Measurements from ENCODE around the gene RNF121. TPM values are rescaled to one million over a fixed set of nuclear protein-coding genes. Genes with fewer than 3 reads are reported as not detected.
A peak's percentile ranks its signal among the peaks of the same experiment; 100 is the strongest.

Gene RNF121
- total and polyA plus RNA-seq, 2 of the 4 experiments (the other 2 are of a cell fraction) = 43.4 to 88.7 TPM

DNA sequence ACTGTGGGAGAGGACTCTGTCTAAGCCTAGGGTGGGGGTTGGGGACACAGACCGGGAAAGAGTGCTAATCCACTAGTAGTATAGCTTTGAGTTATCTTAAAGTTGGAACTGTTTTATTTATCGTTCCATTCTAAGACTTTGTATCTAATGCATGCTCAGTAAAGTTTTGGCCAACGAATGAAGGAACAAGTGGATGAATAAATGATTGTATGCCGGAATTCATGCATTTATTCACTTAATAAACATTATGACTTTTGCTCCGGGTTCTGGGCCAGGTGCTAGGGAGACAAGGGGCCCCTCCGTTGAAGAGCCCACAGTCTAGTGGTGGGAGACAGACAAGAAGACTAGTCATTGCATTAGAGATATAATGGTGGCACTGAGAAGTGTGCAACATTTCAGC lies 645 bp downstream of the RNF121 start:
- H4K8ac ChIP-seq (ENCODE audit: low read depth in 2 of 2, low read length in 2 of 2) = peak overlapping the region; percentile 83 to 94; a peak in 3 of 4 replicates
- H2BK5ac ChIP-seq (ENCODE audit: low read depth, low read length, poor library complexity, severe bottlenecking) = peak overlapping the region; percentile 75
- H3K36me3 ChIP-seq (ENCODE audit: control insufficient read depth, insufficient read depth, low read length) = no peaks in the 10 kb centered on the region
- peak overlapping the region; percentile 92 for H3K4ac ChIP-seq (ENCODE audit: low read depth, low read length)
- H2AK9ac ChIP-seq (replicated peaks; ENCODE audit: low read depth, low read length, poor library complexity) = peak overlapping the region; percentile 97
- in situ Hi-C loops (cut with MboI; ENCODE audit: low sequenced_read_pairs) (loop anchor here (10.0 kb wide), 1 partner anchor 55 kb away; no protein-coding TSS in a partner anchor), dilution Hi-C loops (cut with HindIII; ENCODE audit: low sequenced_read_pairs, unreplicated experiment) (no loop called here), intact Hi-C loops (cut with micrococcal nuclease) (loop anchor here (1.0 kb wide), 1 partner anchor 17 kb away; no protein-coding TSS in a partner anchor)
- ChIA-PET POLR2A (ENCODE audit: unreplicated experiment) (interaction anchor here (0.6 kb wide), 1 partner anchor 904 kb away, joined by 3 read pairs; no protein-coding TSS in a partner anchor), CTCF (no interaction called here)
- BruUV-seq (replicated peaks) = no TSS peak
- H3K27ac ChIP-seq (ENCODE audit: insufficient read depth, low read length) = peak overlapping the region; percentile 78
- H3K23ac ChIP-seq (ENCODE audit: low read depth, low read length) = peak overlapping the region; percentile 80
- peak overlapping the region; percentile 86; the same call in 1 of the 2 replicates for H2AK5ac ChIP-seq (ENCODE audit: low read depth, low read length)
- H3K4me1 ChIP-seq (ENCODE audit: control insufficient read depth, insufficient read depth, low read length) = peaks cover 4% of the 10 kb centered on the region
- H3K56ac ChIP-seq (ENCODE audit: extremely low read depth, insufficient read depth, low read length) = peak overlapping the region; percentile 63; the same call in 1 of the 2 replicates
- H3K9me3 ChIP-seq (ENCODE audit: control insufficient read depth, insufficient read depth, low read length) = no peaks in the 10 kb centered on the region
- H3K18ac ChIP-seq (ENCODE audit: low read depth, low read length) = no peak overlapping the region
- peak overlapping the region; percentile 88 for H3K4me2 ChIP-seq (ENCODE audit: low read depth, low read length)
- no peak for ATAC-seq (ENCODE audit: low read depth)
- H3K9me1 ChIP-seq (ENCODE audit: insufficient read depth, low read length) = peaks cover 12% of the 10 kb centered on the region
- peak overlapping the region; percentile 55; the same call in 1 of the 2 replicates for H4K5ac ChIP-seq (ENCODE audit: low read depth, low read length)
- H3K14ac ChIP-seq (replicated peaks; ENCODE audit: low read depth, low read length) = peak overlapping the region; percentile 93
- peak overlapping the region; percentile 98 for H2AFZ ChIP-seq (replicated peaks; ENCODE audit: low read length, poor library complexity)
- peak overlapping the region; percentile 79 for H3K4me3 ChIP-seq (ENCODE audit: insufficient read depth, low read depth, low read length)
- no peak overlapping the region for H2BK20ac ChIP-seq (ENCODE audit: low read depth, low read length)
- H2BK15ac ChIP-seq (ENCODE audit: low read depth, low read length) = no peak overlapping the region
- no peak for DNase-seq
- WGBS, 2 experiments (ENCODE audit: extremely low coverage in 2 of 2, insufficient read length in 1 of 2) = no CpG with 5 or more reads among the region's 6 CpGs
- 0 out of 2 replicates have a peak overlapping the region, but pooled peaks have one; percentile 45 for H2BK120ac ChIP-seq (ENCODE audit: low read depth, low read length)
- TF ChIP-seq MAFK (IDR thresholded peaks at IDR 0.05; ENCODE audit: low read depth, low read length) (no peak), MXI1 (IDR thresholded peaks at IDR 0.05; ENCODE audit: borderline replicate concordance, low read depth, low read length) (no peak), RCOR1 (IDR thresholded peaks at IDR 0.05; ENCODE audit: insufficient replicate concordance, low read length) (no peak), RAD21 (IDR thresholded peaks at IDR 0.05; ENCODE audit: low read length) (no peak), CHD1 (IDR thresholded peaks at IDR 0.05; ENCODE audit: low read depth, low read length) (no peak), RFX5 (IDR thresholded peaks at IDR 0.05; ENCODE audit: low read depth, low read length) (no peak), MAZ (IDR thresholded peaks at IDR 0.05; ENCODE audit: borderline replicate concordance, low read depth, low read length) (no peak), CTCF (conservative IDR thresholded peaks at IDR 0.05; ENCODE audit: low read depth, low read length) (no peak), POLR2A (IDR thresholded peaks at IDR 0.05; ENCODE audit: low read depth, low read length) (no peak), CEBPB (IDR thresholded peaks at IDR 0.05; ENCODE audit: low read depth, low read length) (no peak), FOS (IDR thresholded peaks at IDR 0.05; ENCODE audit: low read depth, low read length) (no peak), NFE2L2 (IDR thresholded peaks at IDR 0.05; ENCODE audit: low read depth, low read length) (no peak), BHLHE40 (IDR thresholded peaks at IDR 0.05; ENCODE audit: low read depth, low read length) (no peak)
- TF ChIP-seq, protein P1, sequence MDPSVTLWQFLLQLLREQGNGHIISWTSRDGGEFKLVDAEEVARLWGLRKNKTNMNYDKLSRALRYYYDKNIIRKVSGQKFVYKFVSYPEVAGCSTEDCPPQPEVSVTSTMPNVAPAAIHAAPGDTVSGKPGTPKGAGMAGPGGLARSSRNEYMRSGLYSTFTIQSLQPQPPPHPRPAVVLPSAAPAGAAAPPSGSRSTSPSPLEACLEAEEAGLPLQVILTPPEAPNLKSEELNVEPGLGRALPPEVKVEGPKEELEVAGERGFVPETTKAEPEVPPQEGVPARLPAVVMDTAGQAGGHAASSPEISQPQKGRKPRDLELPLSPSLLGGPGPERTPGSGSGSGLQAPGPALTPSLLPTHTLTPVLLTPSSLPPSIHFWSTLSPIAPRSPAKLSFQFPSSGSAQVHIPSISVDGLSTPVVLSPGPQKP (IDR thresholded peaks at IDR 0.05; ENCODE audit: borderline replicate concordance, low read depth, low read length) = no peak
- H4K20me1 ChIP-seq (ENCODE audit: insufficient read depth, low read length) = peaks cover 21% of the 10 kb centered on the region; the same call in 1 of the 2 replicates
- no peaks in the 10 kb centered on the region for H3K27me3 ChIP-seq (ENCODE audit: control insufficient read depth, insufficient read depth, low read length)
- peak overlapping the region; percentile 81; the same call in 1 of the 2 replicates for H4K91ac ChIP-seq (ENCODE audit: insufficient read depth, low read depth, low read length)
- H3K9ac ChIP-seq (ENCODE audit: low read depth, low read length) = peak overlapping the region; percentile 92
- peaks cover 24 to 61% of the 10 kb centered on the region in 2 experiments for H3K79me1 ChIP-seq (ENCODE audit: low read depth in 1 of 2, low read length in 2 of 2)
